K562 (cell line): Measurements from ENCODE around the gene OPRD1. TPM values are rescaled to one million over a fixed set of nuclear protein-coding genes. Genes with fewer than 3 reads are reported as not detected.

ENCODE experiments used
- CREB3L1 ChIP-seq: fragments of 450-650 bp; IDR thresholded peaks from 2 replicates; pipeline ENCODE4 v1.6.1; 2014; ENCODE audit warnings: low read depth, mild to moderate bottlenecking, moderate library complexity, borderline replicate concordance
- CTCF ChIP-seq, 3 experiments: IDR thresholded peaks in 2 of 3; conservative IDR thresholded peaks in 1 of 3; 2 replicates each; pipeline ENCODE4 v1.5.1; 2011 to 2012; ENCODE audit warnings: low read length in 3 of 3, mild to moderate bottlenecking in 3 of 3, control low read depth in 2 of 3, improper control_type of control experiment in 1 of 3, inconsistent platforms in 1 of 3, low read depth in 1 of 3, mixed read lengths in 1 of 3, moderate library complexity in 1 of 3; ENCODE audit not compliant: insufficient read depth in 2 of 3
- FOS ChIP-seq: IDR thresholded peaks from 3 replicates; pipeline ENCODE4 v1.6.1; 2011; ENCODE audit not compliant: insufficient read length; ENCODE audit errors: extremely low read depth
- HDAC1 ChIP-seq, 2 experiments: fragments of 450-650 bp; IDR thresholded peaks; 2 replicates each; pipeline ENCODE4 v1.6.1; 2016 to 2017; ENCODE audit warnings: inconsistent platforms in 1 of 2, mild to moderate bottlenecking in 1 of 2, moderate library complexity in 1 of 2
- ILF3 ChIP-seq: fragments of 450-650 bp; IDR thresholded peaks from 2 replicates; pipeline ENCODE4 v1.6.1; 2018; ENCODE audit warnings: antibody characterized with exemption, mild to moderate bottlenecking, moderate library complexity, borderline replicate concordance
- NR2C2 ChIP-seq, 2 experiments: fragments of 200-800 bp in 1 of 2; sonication (Bioruptor generic) in 1 of 2; sonication (generic) in 1 of 2; formaldehyde crosslinking in 1 of 2; IDR thresholded peaks; 2 replicates each; pipeline versions ENCODE4 v1.6.1 to v1.8.0; 2016 to 2022; ENCODE audit warnings: mild to moderate bottlenecking in 1 of 2, missing compliant biosample characterization in 1 of 2, missing genetic modification characterization in 1 of 2, missing genetic modification reagents in 1 of 2
- PTRF ChIP-seq: fragments of 450-650 bp; IDR thresholded peaks from 2 replicates; pipeline ENCODE4 v1.6.1; 2016; ENCODE audit warnings: mild to moderate bottlenecking, missing genetic modification characterization, missing compliant biosample characterization
- PURB ChIP-seq: sonication (generic); formaldehyde crosslinking; IDR thresholded peaks from 2 replicates; pipeline ENCODE4 v1.9.0; 2021; ENCODE audit warnings: low read depth, mild to moderate bottlenecking, missing genetic modification reagents
- RAD51 ChIP-seq: fragments of 450-650 bp; IDR thresholded peaks from 2 replicates; pipeline ENCODE4 v1.7.1; 2016; ENCODE audit warnings: low read depth, mild to moderate bottlenecking, borderline replicate concordance
- REST ChIP-seq, 2 experiments: fragments of 450-650 bp; formaldehyde crosslinking in 1 of 2; IDR thresholded peaks; 2 replicates each; pipeline versions ENCODE4 v1.4.0 to v1.6.1; 2014 to 2020; ENCODE audit warnings: mild to moderate bottlenecking in 2 of 2, borderline replicate concordance in 1 of 2, low read depth in 1 of 2
- TARDBP ChIP-seq: fragments of 450-650 bp; IDR thresholded peaks from 2 replicates; pipeline ENCODE4 v1.6.1; 2016
- TBP ChIP-seq: optimal IDR thresholded peaks from 2 replicates; pipeline ENCODE3; 2011; ENCODE audit warnings: low read depth, low read length, improper control_type of control experiment
- TEAD1 ChIP-seq, 2 experiments: fragments of 450-650 bp in 1 of 2; sonication (generic) in 1 of 2; formaldehyde crosslinking; IDR thresholded peaks; 2 replicates each; pipeline versions ENCODE4 v1.4.0 to v1.8.0; 2020 to 2022; ENCODE audit warnings: mild to moderate bottlenecking in 2 of 2, missing genetic modification reagents in 1 of 2
- ZNF133 ChIP-seq: fragments of 250-450 bp; sonication (Bioruptor Pico); IDR thresholded peaks from 2 replicates; pipeline ENCODE4 v1.4.0; 2020; ENCODE audit warnings: mild to moderate bottlenecking
- polyA plus RNA-seq, 8 experiments: library from polyadenylated mRNA; depleted of rRNA in 4 of 8; stranded (reverse) in 5 of 8; unstranded in 3 of 8; fragments of >200 nt; fragmentation: Nextera tagmentation in 2 of 8; fragmentation: Illumina TruSeq in 1 of 8; extraction: Ambion mirVana in 2 of 8; extraction: Trizol in 1 of 8; gene quantifications; 2 replicates each; pipeline versions ENCODE4 v1.2.1 to v1.2.3, GENCODE V29; 2011 to 2014; ENCODE audit warnings: inconsistent platforms in 1 of 8, missing spikeins in 1 of 8
- total RNA-seq, 7 experiments: library from RNA; depleted of rRNA in 6 of 7; stranded (reverse); fragments of >200 nt in 6 of 7; fragmentation: Illumina TruSeq in 2 of 7; extraction: Trizol in 2 of 7; gene quantifications; 2 replicates each; pipeline versions ENCODE4 v1.2.1 to v1.2.3, GENCODE V29; 2011 to 2021; ENCODE audit warnings: low replicate concordance in 1 of 7

The OPRD1 gene
- total and polyA plus RNA-seq, 9 of the 15 experiments (the other 6 are each of a cell fraction or from before 2014, with no cell fraction given), result under 0.01 to 0.03 (median under 0.01) TPM; not detected in 6

- TF ChIP-seq RAD51, result peak; percentile 70
- TF ChIP-seq TARDBP, result 0 out of 2 replicates have a peak, but pooled peaks have one; percentile 23
- TF ChIP-seq TEAD1 (CRISPR knock-in tag; IDR thresholded peaks at IDR 0.05), result peak in 1 of 2 experiments; percentile 70; a peak in 2 of 4 replicates
- peak; percentile 71 for TF ChIP-seq REST (IDR thresholded peaks at IDR 0.05; ENCODE audit: borderline replicate concordance)
- TF ChIP-seq REST (CRISPR knock-in tag; IDR thresholded peaks at IDR 0.05; ENCODE audit: low read depth), result peak; percentile 83; the same call in 1 of the 2 replicates
- no peak for TF ChIP-seq PURB (CRISPR knock-in tag)
- TF ChIP-seq ILF3, result peak; percentile 76; the same call in 1 of the 2 replicates
- no peak for TF ChIP-seq CTCF (IDR thresholded peaks at IDR 0.05 in 2 of 3, conservative IDR thresholded peaks at IDR 0.05 in 1 of 3; ENCODE audit: insufficient read depth in 2 of 3, low read depth in 1 of 3, low read length in 3 of 3)
- TF ChIP-seq PTRF (tag), result no peak
- TF ChIP-seq TBP, result peak; percentile 41
- TF ChIP-seq NR2C2 (CRISPR knock-in tag; IDR thresholded peaks at IDR 0.05), result no peak
- no peak for TF ChIP-seq NR2C2 (tag; IDR thresholded peaks at IDR 0.05)
- peak in 1 of 2 experiments; percentile 92; a peak in 1 of 4 replicates for TF ChIP-seq HDAC1 (IDR thresholded peaks at IDR 0.05)
- TF ChIP-seq FOS, result peak; percentile 72
- TF ChIP-seq CREB3L1, result 0 out of 2 replicates have a peak, but pooled peaks have one; percentile 30
- no peak for TF ChIP-seq ZNF133 (CRISPR knock-in tag)
Measured at GRCh38 chr1:28914228-28915030, 102.5 kb downstream of the OPRD1 start, which contains the start of gene EPB41 (continued).
